HG03342 (cell line): ENCODE results near the gene RANBP3.

Experiments used
- ATAC-seq: cut with Tn5 transposase; IDR thresholded peaks from one replicate; pipeline ENCODE4 v1.9.1; 2021; ENCODE audit warnings: mild to moderate bottlenecking, moderate library complexity; ENCODE audit not compliant: unreplicated experiment

The RANBP3 gene

GRCh38 chr19:5932146-5932545 is 45.8 kb downstream of the RANBP3 start:
- no peak for ATAC-seq

- no peak for ATAC-seq
Measured at GRCh38 chr19:5931251-5931650, 46.7 kb downstream of the RANBP3 start.

DNA sequence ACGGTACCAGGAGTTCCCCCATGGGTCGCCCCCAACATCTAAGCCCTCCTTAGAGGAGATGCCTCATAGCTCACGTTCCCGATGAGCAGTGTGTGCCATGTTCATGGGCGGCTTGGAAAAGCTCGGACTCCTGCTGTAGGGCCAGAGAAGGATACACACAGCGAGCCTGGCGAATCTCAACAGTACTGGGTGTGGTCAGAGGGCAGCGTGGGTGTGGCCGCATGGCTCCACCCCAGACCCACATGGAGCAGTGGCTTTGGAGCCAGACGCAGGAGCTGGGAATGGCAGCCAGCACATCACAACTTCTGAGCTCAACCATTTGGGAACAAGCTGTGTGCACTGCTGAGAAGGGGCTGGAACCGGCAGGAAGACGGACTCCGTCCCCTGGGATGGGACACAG is 48.3 kb downstream of the RANBP3 start:
- no peak for ATAC-seq

DNA sequence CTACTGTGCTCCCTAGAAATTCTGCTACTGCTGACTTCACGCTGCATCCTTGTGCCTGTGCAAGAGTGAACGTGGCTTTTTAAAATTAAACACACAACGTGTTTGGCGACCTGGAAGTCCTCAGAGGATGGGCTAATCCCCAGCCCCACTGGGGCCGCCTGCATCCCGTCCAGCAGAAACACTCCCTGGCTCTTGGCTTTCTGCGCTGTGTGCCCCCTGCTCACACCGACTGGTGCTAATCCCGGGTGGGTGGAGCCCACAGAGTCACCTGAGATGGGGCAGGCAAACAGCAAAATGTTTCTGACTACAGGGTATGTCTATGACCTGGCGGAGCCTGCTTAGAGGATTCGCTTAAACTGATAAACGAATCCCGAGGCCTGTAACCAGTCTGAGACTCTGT is 48.8 kb downstream of the RANBP3 start:
- no peak for ATAC-seq

GRCh38 chr19:5927441-5927821 is 50.5 kb downstream of the RANBP3 start:
- peak; percentile 57 for ATAC-seq

GRCh38 chr19:5926641-5927440 is 51.1 kb downstream of the RANBP3 start:
- no peak for ATAC-seq

DNA sequence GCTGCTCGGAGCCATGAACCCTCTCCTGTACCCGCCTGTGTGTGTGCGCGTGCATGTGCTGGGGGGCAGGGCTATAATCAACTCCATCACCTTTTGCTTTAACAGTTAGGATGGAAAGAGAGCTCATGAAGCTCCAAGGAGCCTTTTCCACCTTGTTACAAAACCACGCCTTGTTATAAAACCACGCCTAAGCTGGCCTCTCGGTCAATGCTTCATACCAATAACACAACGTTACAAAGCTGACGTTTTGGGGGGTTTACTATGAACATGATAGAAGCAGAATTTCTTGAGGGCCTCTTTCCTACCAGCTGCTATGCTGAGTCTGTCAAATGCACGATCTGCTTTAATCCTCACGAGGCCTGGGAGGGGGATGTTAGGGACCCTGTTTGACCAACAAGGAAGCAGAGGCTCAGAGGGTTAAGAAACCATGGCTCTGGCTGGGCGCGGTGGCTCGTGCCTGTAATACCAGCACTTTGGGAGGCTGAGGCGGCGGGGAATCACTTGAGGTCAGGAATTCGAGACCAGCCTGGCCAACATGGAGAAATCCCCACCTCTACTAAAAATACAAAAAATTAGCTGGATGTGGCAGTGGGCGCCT is 52.0 kb downstream of the RANBP3 start:
- ATAC-seq = no peak

DNA sequence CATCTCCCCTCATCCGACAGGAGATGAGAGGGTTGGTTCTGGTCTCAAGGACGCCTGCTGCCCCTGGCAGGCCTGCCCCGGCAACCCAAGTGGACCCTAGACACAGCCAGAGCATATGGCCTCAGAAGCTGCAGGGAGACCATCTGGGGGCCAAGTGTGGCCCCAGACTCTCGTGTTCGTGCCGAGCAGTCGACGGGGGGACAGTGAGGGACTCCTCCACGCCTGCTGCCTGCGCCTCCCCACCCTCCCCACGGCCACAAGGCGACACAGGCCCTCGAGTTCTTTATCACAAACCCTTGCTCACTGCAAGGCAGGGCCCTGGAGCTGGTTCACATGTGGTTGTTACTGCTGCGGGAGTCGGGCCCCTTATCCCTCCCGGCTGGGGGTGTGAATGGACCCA is 54.6 kb downstream of the RANBP3 start:
- no peak for ATAC-seq

DNA sequence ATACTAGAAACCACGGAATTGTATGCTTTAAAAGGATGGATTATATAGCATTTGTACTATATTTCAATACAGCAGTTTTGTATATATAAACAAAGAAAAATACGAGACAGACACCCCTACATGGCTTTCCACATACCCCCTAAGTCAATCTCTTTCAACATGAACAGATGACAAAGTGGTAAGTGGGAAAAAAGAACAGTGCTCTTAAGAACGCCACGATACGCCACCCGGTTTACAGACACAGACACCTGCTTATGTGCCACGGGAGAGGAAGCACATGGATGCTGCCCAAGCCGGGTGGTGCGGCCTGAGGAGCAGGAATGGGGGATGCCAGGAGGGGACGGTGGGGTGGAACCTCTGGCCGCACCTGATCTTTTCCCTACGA is 55.8 kb downstream of the RANBP3 start:
- ATAC-seq = no peak

GRCh38 chr19:5921516-5922160 is 56.3 kb downstream of the RANBP3 start:
- no peak for ATAC-seq

DNA sequence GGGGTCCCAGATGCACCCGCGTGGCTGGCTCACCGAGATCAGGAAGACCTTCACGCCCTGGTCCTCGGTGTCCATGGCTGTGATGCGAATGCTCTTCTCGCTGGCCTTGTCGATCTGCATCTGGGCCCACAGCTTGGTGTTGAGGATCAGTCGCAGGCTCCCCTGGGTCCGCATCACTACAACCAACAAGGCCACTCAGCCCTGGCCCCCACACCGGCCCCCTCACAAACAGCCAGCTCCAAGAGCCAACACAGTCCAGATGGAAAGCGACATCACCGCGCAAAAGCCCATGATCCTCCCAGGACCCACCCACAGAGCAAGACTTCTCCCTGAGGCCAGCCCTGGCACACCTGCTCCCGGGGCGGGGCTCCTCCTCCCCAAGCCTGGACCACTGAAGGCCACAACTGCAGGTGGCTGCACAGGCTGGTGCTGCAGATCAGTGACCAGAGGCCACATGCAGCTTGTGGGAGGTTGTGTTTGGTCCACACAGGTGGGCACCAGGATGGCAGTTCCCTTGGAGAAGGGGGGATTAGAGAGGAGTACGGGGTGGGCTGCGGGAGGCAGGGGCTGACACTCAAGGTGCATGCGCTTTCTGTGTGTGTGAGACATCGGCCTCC is 59.4 kb downstream of the RANBP3 start:
- ATAC-seq = no peak

GRCh38 chr19:5917431-5918107 is 60.4 kb downstream of the RANBP3 start:
- ATAC-seq = no peak

- no peak for ATAC-seq
Measured at GRCh38 chr19:5916181-5916708, 61.7 kb downstream of the RANBP3 start.

DNA sequence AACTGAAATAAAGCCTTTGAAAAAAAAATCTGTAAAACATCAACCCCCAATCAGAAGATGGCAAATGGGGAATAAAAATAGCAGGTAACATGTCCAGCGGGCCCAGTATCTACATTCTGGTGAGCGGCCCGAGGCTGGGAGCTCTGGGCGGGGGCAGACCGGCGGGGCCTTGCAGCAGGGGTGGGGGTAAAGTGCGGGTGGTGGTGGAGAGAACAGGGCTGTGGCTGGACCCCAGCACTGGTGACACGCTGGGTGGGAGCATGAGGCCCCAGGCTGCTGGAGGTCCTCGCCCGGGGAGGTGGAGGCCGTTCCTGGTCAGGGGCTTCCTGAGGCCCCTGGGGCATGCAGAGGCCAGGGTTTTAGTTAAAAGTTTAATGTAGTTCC is 62.2 kb downstream of the RANBP3 start:
- no peak for ATAC-seq

DNA sequence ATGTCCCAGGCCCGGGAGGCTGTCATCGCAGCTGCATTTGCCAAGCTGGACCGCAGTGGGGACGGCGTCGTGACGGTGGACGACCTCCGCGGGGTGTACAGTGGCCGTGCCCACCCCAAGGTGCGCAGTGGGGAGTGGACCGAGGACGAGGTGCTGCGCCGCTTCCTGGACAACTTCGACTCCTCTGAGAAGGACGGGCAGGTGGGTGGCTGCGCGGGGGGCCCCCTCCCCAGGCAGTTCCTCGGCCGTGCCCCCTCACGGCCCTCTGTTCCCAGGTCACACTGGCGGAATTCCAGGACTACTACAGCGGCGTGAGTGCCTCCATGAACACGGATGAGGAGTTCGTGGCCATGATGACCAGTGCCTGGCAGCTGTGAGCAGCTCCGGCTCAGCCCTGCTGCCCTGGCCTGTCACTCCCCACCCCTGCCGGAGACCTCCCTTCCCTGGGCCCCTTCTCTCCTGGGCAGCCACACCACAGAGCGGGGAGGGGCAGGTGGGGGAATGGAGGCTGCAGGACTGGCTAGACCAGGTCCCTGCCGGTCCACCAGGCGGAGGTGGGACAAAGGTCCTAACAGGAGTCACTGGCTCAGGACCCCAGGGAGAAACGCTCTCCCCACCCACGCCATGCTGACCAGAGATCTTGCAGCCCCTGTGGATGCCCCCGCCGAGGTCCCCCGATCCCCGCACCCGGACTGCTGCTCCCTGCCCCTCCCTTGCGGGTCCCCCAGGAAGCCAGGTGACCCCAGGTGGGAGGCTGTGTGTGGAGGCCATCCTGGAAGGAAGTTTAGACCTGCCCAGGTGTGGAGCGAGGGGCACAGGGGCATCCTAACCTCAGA is 62.8 kb downstream of the RANBP3 start:
- ATAC-seq = no peak

DNA sequence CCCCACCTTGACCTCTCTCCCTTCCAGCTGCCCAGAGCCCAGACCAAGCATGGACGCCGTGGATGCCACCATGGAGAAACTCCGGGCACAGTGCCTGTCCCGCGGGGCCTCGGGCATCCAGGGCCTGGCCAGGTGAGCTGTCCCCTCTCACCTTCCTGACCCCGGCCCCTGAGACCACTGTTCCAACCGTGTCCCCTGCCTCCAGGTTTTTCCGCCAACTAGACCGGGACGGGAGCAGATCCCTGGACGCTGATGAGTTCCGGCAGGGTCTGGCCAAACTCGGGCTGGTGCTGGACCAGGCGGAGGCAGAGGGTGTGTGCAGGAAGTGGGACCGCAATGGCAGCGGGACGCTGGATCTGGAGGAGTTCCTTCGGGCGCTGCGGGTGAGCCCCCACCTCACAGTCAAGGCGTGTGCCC is 63.6 kb downstream of the RANBP3 start:
- no peak for ATAC-seq

- no peak for ATAC-seq
Measured at GRCh38 chr19:5913739-5914357, 64.1 kb downstream of the RANBP3 start, which contains the start of gene CAPS. TSS of gene CAPS (plus strand) at chr19:5914254. CDS start at chr19:5914407, 153 bp downstream.

DNA sequence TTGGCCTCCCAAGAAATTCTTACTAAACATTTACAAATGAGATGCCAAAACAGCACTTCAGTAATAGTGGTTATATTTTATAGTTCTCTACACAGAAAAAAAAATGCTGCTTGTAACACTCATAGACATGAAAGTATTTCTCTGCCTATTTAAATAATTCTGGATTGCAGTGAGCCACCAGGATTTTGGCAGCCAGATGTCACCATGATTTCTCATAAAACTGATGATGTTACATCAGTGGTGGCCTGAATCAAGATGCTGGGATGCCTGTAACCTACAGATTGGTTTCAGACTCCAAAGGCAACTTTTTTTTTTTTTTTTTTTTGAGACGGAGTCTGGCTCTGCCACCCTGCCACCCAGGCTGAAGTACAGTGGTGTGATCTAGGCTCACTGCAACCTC is 66.6 kb downstream of the RANBP3 start:
- no peak for ATAC-seq

GRCh38 chr19:5910638-5910907 is 67.4 kb downstream of the RANBP3 start:
- ATAC-seq = no peak
